Measurements from ENCODE around the gene RAMP1.

Gene RAMP1

DNA sequence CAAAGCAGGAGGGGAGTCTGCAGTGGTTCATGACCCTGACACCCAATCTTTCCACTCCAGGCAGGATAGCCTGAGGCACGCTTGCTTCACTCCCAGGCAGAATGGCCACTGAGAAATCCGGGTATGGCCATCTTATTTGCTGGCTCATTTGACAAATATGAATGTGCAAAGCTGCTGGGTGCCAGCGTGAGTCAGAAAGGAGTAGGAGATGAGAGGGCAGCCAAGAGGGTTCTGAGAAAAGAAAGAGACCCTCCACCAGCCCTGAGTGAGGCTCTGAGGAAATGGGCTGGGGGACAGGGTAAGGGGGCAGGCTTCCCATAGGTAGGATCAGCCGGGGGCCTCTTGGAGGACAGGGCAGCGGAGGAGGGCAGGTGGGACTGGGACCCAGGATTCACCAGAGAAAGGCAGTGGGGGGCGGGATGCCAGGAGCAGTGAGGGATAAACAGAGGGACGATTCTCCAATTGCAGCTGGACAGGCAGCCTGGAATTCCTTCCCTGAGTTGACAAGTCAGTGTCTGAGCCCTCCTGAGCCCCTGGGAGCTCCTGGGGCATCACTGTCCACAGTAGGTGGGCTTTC, 15.2 kb downstream of the RAMP1 start:
- Histone ChIP-seq H3K4me1 (ENCODE audit: control insufficient read depth in 1 of 2, insufficient read depth in 2 of 2, low read length in 2 of 2) (peaks cover 37 to 46% of the 10 kb centered on the region in 2 experiments), H2BK5ac (ENCODE audit: low read depth, low read length, poor library complexity) (no peak overlapping the region), H2AK5ac (ENCODE audit: low read length) (peak overlapping the region; percentile 48), H3K14ac (ENCODE audit: low read length) (peak overlapping the region; percentile 27), H3K27ac (ENCODE audit: low read depth, low read length) (peak overlapping the region; percentile 42), H4K8ac (ENCODE audit: low read depth, low read length) (no peak overlapping the region), H3K36me3 (ENCODE audit: control insufficient read depth in 1 of 2, insufficient read depth in 2 of 2, low read length in 2 of 2) (no peaks in the 10 kb centered on the region), H2BK12ac (ENCODE audit: low read length) (peak overlapping the region; percentile 76), H4K91ac (ENCODE audit: low read depth, low read length) (peak overlapping the region; percentile 67), H3K9me3 (ENCODE audit: insufficient read depth, low read depth, low read length) (peaks cover 5% of the 10 kb centered on the region), H3K9ac (ENCODE audit: low read length) (no peak overlapping the region), H3K4me3 (ENCODE audit: low read depth, low read length) (no peak overlapping the region), H4K12ac (ENCODE audit: low read depth, low read length) (no peak overlapping the region), H3K4ac (ENCODE audit: low read depth, low read length) (no peak overlapping the region), H3K79me1 (ENCODE audit: low read length) (peaks cover 26% of the 10 kb centered on the region), H3K18ac (ENCODE audit: low read length) (peak overlapping the region; percentile 16), H3K79me2 (ENCODE audit: control insufficient read depth, insufficient read depth, low read length, poor library complexity) (peaks cover 2% of the 10 kb centered on the region), H2AFZ (ENCODE audit: insufficient read depth, low read length, poor library complexity) (no peak overlapping the region), H3K23ac (ENCODE audit: low read length) (no peak overlapping the region), H3K27me3 (ENCODE audit: insufficient read depth, low read length) (no peaks in the 10 kb centered on the region), H2BK120ac (ENCODE audit: insufficient read depth, low read length, poor library complexity) (peak overlapping the region; percentile 55), H3K4me2 (ENCODE audit: low read length) (no peak overlapping the region)
- peak; percentile 90 to 96 for DNase-seq
- WGBS (ENCODE audit: extremely low coverage, insufficient coverage, insufficient read length) = no CpG with 5 or more reads among the region's 7 CpGs

DNA sequence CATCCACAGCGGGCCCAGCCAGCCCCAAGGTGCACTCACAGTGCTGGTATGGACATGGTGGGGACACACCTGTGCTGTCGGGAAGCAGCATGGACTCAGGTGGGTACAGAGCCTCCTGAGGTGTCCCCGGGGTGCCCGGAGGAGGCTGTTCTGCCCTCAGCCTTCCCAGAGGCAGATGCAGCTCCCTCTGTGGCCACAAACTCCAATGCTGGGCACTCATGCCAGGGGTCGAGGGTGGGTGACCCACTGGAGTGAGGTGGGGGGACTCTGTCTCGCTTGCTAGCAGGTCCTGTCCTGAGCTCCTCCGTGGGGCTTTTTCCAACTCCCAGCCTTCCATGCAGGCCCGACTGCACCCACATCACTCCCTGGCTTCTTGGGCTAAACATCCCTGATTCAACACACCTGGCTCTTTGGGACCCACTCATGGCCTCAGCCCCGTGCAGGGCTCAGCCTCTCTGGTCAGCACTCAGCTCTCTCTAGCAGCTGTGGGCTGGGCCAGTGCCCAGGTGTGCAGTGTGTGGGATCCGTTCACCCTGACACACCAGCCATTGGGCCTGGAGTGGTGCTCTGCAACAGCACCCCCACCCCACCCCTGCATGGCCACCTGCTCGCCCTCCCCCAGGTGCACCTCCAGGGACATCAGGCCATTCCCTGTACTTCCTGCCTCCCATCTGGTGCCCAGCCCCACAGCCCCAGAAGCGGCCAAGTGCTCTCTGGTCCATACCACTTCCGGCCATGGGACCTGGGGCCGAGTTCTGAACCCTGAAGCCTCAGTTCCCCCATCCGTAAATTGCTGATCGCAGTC, 16.0 kb downstream of the RAMP1 start:
- peaks cover 5% of the 10 kb centered on the region for H3K9me3 ChIP-seq (ENCODE audit: insufficient read depth, low read depth, low read length)
- H3K9ac ChIP-seq (ENCODE audit: low read length) = no peak overlapping the region
- H4K12ac ChIP-seq (ENCODE audit: low read depth, low read length) = no peak overlapping the region
- no CpG with 5 or more reads among the region's 16 CpGs for WGBS (ENCODE audit: extremely low coverage, insufficient coverage, insufficient read length)
- peaks cover 26% of the 10 kb centered on the region for H3K79me1 ChIP-seq (ENCODE audit: low read length)
- no peak overlapping the region for H3K23ac ChIP-seq (ENCODE audit: low read length)
- peak overlapping the region; percentile 16 for H3K18ac ChIP-seq (ENCODE audit: low read length)
- H3K4ac ChIP-seq (ENCODE audit: low read depth, low read length) = peak overlapping the region; percentile 36
- no peak overlapping the region for H3K4me3 ChIP-seq (ENCODE audit: low read depth, low read length)
- no peaks in the 10 kb centered on the region for H3K27me3 ChIP-seq (ENCODE audit: insufficient read depth, low read length)
- H4K8ac ChIP-seq (ENCODE audit: low read depth, low read length) = no peak overlapping the region
- no peak for DNase-seq
- H3K4me1 ChIP-seq (ENCODE audit: control insufficient read depth in 1 of 2, insufficient read depth in 2 of 2, low read length in 2 of 2) = peaks cover 32 to 39% of the 10 kb centered on the region in 2 experiments
- H3K27ac ChIP-seq (ENCODE audit: low read depth, low read length) = no peak overlapping the region
- peak overlapping the region; percentile 55 for H2BK120ac ChIP-seq (ENCODE audit: insufficient read depth, low read length, poor library complexity)
- no peak overlapping the region for H2AFZ ChIP-seq (ENCODE audit: insufficient read depth, low read length, poor library complexity)
- peak overlapping the region; percentile 48 for H2AK5ac ChIP-seq (ENCODE audit: low read length)
- H3K79me2 ChIP-seq (ENCODE audit: control insufficient read depth, insufficient read depth, low read length, poor library complexity) = peaks cover 2% of the 10 kb centered on the region
- H2BK5ac ChIP-seq (ENCODE audit: low read depth, low read length, poor library complexity) = no peak overlapping the region
- peak overlapping the region; percentile 67 for H4K91ac ChIP-seq (ENCODE audit: low read depth, low read length)
- peak overlapping the region; percentile 49 for H3K14ac ChIP-seq (ENCODE audit: low read length)
- H2BK12ac ChIP-seq (ENCODE audit: low read length) = peak overlapping the region; percentile 76
- no peak overlapping the region for H3K4me2 ChIP-seq (ENCODE audit: low read length)
- H3K36me3 ChIP-seq (ENCODE audit: control insufficient read depth in 1 of 2, insufficient read depth in 2 of 2, low read length in 2 of 2) = no peaks in the 10 kb centered on the region

DNA sequence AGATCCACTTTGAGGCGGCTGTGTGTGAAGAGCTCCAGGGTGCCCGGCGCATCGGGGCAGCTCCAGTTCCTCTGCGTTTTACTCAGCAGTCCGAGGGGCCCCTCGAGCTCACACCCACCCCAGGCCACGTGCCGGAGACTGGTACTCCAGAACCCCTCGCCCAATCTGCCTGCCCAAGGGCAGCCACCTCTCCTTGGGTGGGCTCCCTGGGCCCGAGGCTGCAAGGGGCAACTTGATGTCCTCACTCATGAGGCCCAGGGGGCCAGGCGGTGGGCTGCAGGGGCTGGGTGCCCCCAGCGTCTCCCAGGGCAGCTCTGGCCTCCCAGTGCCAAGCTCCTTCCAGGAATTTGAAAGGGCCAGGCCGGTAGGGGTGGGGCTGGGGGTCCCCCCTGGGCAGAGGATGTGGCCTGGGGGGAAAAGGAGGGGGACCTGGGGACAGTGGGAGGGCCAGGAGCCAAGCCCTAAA, 16.7 kb downstream of the RAMP1 start:
- H4K91ac ChIP-seq (ENCODE audit: low read depth, low read length) = peak overlapping the region; percentile 53
- H2BK5ac ChIP-seq (ENCODE audit: low read depth, low read length, poor library complexity) = no peak overlapping the region
- H3K36me3 ChIP-seq (ENCODE audit: control insufficient read depth in 1 of 2, insufficient read depth in 2 of 2, low read length in 2 of 2) = no peaks in the 10 kb centered on the region
- H3K9me3 ChIP-seq (ENCODE audit: insufficient read depth, low read depth, low read length) = peaks cover 5% of the 10 kb centered on the region
- peak overlapping the region; percentile 42 for H3K14ac ChIP-seq (ENCODE audit: low read length)
- no peak overlapping the region for H4K12ac ChIP-seq (ENCODE audit: low read depth, low read length)
- peak overlapping the region; percentile 27 for H3K18ac ChIP-seq (ENCODE audit: low read length)
- H3K4ac ChIP-seq (ENCODE audit: low read depth, low read length) = no peak overlapping the region
- H3K4me3 ChIP-seq (ENCODE audit: low read depth, low read length) = no peak overlapping the region
- peak overlapping the region; percentile 14 for H2BK12ac ChIP-seq (ENCODE audit: low read length)
- H2BK120ac ChIP-seq (ENCODE audit: insufficient read depth, low read length, poor library complexity) = no peak overlapping the region
- H3K4me2 ChIP-seq (ENCODE audit: low read length) = no peak overlapping the region
- H3K79me2 ChIP-seq (ENCODE audit: control insufficient read depth, insufficient read depth, low read length, poor library complexity) = peaks cover 2% of the 10 kb centered on the region
- H3K79me1 ChIP-seq (ENCODE audit: low read length) = peaks cover 20% of the 10 kb centered on the region
- peak overlapping the region; percentile 32 for H2AK5ac ChIP-seq (ENCODE audit: low read length)
- H3K4me1 ChIP-seq (ENCODE audit: control insufficient read depth in 1 of 2, insufficient read depth in 2 of 2, low read length in 2 of 2) = peaks cover 26 to 33% of the 10 kb centered on the region in 2 experiments
- no peak overlapping the region for H3K27ac ChIP-seq (ENCODE audit: low read depth, low read length)
- no peak overlapping the region for H2AFZ ChIP-seq (ENCODE audit: insufficient read depth, low read length, poor library complexity)
- H4K8ac ChIP-seq (ENCODE audit: low read depth, low read length) = no peak overlapping the region
- no peaks in the 10 kb centered on the region for H3K27me3 ChIP-seq (ENCODE audit: insufficient read depth, low read length)
- no CpG with 5 or more reads among the region's 14 CpGs for WGBS (ENCODE audit: extremely low coverage, insufficient coverage, insufficient read length)
- DNase-seq = no peak
- no peak overlapping the region for H3K9ac ChIP-seq (ENCODE audit: low read length)
- H3K23ac ChIP-seq (ENCODE audit: low read length) = no peak overlapping the region

DNA sequence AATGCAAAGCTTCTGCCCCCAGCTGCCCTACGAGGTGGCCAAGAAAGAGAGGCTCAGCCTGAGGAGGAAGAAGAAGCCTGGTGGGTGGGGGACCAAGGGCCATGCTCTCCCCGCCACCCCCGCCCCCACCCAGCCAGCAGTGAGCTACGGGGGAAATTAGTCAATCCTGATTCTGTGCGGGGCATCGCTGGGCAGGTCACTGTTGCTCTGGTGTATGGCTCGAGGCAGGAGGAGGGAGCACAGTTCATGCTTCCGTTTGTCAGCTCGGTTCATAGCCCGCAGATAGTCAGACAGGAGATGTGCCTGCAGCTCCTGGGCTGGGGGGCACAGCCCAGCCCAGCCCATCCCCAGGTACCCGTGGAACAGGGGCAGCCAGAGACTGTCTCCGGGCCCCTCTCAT, 17.1 kb downstream of the RAMP1 start:
- no peak overlapping the region for H2BK12ac ChIP-seq (ENCODE audit: low read length)
- no peak overlapping the region for H2BK5ac ChIP-seq (ENCODE audit: low read depth, low read length, poor library complexity)
- H3K36me3 ChIP-seq (ENCODE audit: control insufficient read depth in 1 of 2, insufficient read depth in 2 of 2, low read length in 2 of 2) = peaks cover 0 to 2% of the 10 kb centered on the region in 2 experiments
- H3K79me1 ChIP-seq (ENCODE audit: low read length) = peaks cover 16% of the 10 kb centered on the region
- no peak overlapping the region for H3K14ac ChIP-seq (ENCODE audit: low read length)
- H3K4me2 ChIP-seq (ENCODE audit: low read length) = no peak overlapping the region
- H3K27me3 ChIP-seq (ENCODE audit: insufficient read depth, low read length) = no peaks in the 10 kb centered on the region
- no peak overlapping the region for H3K4me3 ChIP-seq (ENCODE audit: low read depth, low read length)
- peak overlapping the region; percentile 53 for H4K91ac ChIP-seq (ENCODE audit: low read depth, low read length)
- no peak overlapping the region for H2BK120ac ChIP-seq (ENCODE audit: insufficient read depth, low read length, poor library complexity)
- peaks cover 24 to 29% of the 10 kb centered on the region in 2 experiments for H3K4me1 ChIP-seq (ENCODE audit: control insufficient read depth in 1 of 2, insufficient read depth in 2 of 2, low read length in 2 of 2)
- no peak overlapping the region for H3K4ac ChIP-seq (ENCODE audit: low read depth, low read length)
- no peak overlapping the region for H3K18ac ChIP-seq (ENCODE audit: low read length)
- no peak overlapping the region for H3K27ac ChIP-seq (ENCODE audit: low read depth, low read length)
- H3K9ac ChIP-seq (ENCODE audit: low read length) = no peak overlapping the region
- H2AFZ ChIP-seq (ENCODE audit: insufficient read depth, low read length, poor library complexity) = no peak overlapping the region
- H3K23ac ChIP-seq (ENCODE audit: low read length) = no peak overlapping the region
- no peak for DNase-seq
- no peak overlapping the region for H2AK5ac ChIP-seq (ENCODE audit: low read length)
- peaks cover 2% of the 10 kb centered on the region for H3K79me2 ChIP-seq (ENCODE audit: control insufficient read depth, insufficient read depth, low read length, poor library complexity)
- no peak overlapping the region for H4K8ac ChIP-seq (ENCODE audit: low read depth, low read length)
- WGBS (ENCODE audit: extremely low coverage, insufficient coverage, insufficient read length) = no CpG with 5 or more reads among the region's 12 CpGs
- peaks cover 5% of the 10 kb centered on the region for H3K9me3 ChIP-seq (ENCODE audit: insufficient read depth, low read depth, low read length)
- H4K12ac ChIP-seq (ENCODE audit: low read depth, low read length) = no peak overlapping the region
